Endothelial cell of umbilical vein (primary cell): ENCODE measurements around the gene GTF2IRD1. TPM values are rescaled to one million over a fixed set of nuclear protein-coding genes. Genes with fewer than 3 reads are reported as not detected.
"Not testable (repeated sequence)": the region's sequence is repeated elsewhere in the genome, so short reads cannot be mapped to it uniquely, and the experiment has no call there.

ENCODE experiments used
- BruUV-seq: library from RNA; stranded (reverse); fragments of 400-500 nt; replicated peaks from 2 replicates; lab custom pipeline; 2021; lab: Mats Ljungman, UMichigan
- CTCF ChIA-PET: fragments of 300-600, 350-600 bp; sonication (Branson Sonifier 250); formaldehyde crosslinking; loops from one replicate; lab custom pipeline; 2021; ENCODE audit warnings: antibody characterized with exemption, inconsistent platforms; lab: Charles Lee
- POLR2A ChIA-PET: fragments of 300-600, 350-600 bp; sonication (Branson Sonifier 250); formaldehyde crosslinking; loops from one replicate; lab custom pipeline; 2021; ENCODE audit warnings: antibody characterized with exemption, inconsistent platforms; lab: Charles Lee
- DNase-seq: peaks from one replicate; pipeline ENCODE4 v3.0.0-alpha.2; 2011; ENCODE audit warnings: low read depth, low spot score
- FAIRE-seq: peaks from 2 replicates; lab custom pipeline; 2011; peaks lifted over from hg19 to GRCh38; lab: Jason Lieb, UNC
- H2AFZ ChIP-seq: 2 replicates; pipeline ENCODE4 v1.6.0; 2012; ENCODE audit warnings: low read depth, low read length, control low read depth, inconsistent platforms
- H3K27ac ChIP-seq: 2 replicates; pipeline ENCODE4 v1.5.1; 2011; ENCODE audit warnings: low read depth, mild to moderate bottlenecking, control low read depth, low read length, moderate library complexity; ENCODE audit not compliant: insufficient read depth
- H3K27me3 ChIP-seq, 2 experiments: 2 replicates each; pipeline versions ENCODE4 v1.6.0 to v1.6.1; 2011; ENCODE audit warnings: low read length in 2 of 2, mixed read lengths in 1 of 2; ENCODE audit not compliant: control insufficient read depth in 2 of 2, insufficient read depth in 2 of 2
- H3K36me3 ChIP-seq, 2 experiments: 2 replicates in 1 of 2; 3 replicates in 1 of 2; pipeline ENCODE4 v1.5.1; 2011; ENCODE audit warnings: low read length in 2 of 2, mild to moderate bottlenecking in 1 of 2, moderate library complexity in 1 of 2; ENCODE audit not compliant: control insufficient read depth in 2 of 2, insufficient read depth in 2 of 2; ENCODE audit errors: extremely low read depth in 1 of 2
- H3K4me1 ChIP-seq: 3 replicates; pipeline ENCODE4 v1.5.1; 2011; ENCODE audit warnings: mild to moderate bottlenecking, low read length; ENCODE audit not compliant: control insufficient read depth, insufficient read depth; ENCODE audit errors: extremely low read depth
- H3K4me2 ChIP-seq: 2 replicates; pipeline ENCODE4 v1.6.1; 2011; ENCODE audit warnings: low read length, control low read depth, mixed read lengths; ENCODE audit not compliant: insufficient read depth
- H3K4me3 ChIP-seq, 3 experiments: fragments of 200-600 bp in 1 of 3; sonication (generic), shearing (Covaris generic) in 1 of 3; replicated peaks in 1 of 3; 2 replicates each; pipeline ENCODE4 v1.5.1; 2011 to 2016; ENCODE audit warnings: control low read depth in 3 of 3, low read length in 3 of 3, mild to moderate bottlenecking in 2 of 3, inconsistent platforms in 1 of 3, low read depth in 1 of 3, moderate library complexity in 1 of 3; ENCODE audit not compliant: insufficient read depth in 1 of 3
- H3K79me2 ChIP-seq: 2 replicates; pipeline ENCODE4 v1.6.0; 2012; ENCODE audit warnings: low read length, inconsistent platforms; ENCODE audit not compliant: control insufficient read depth, insufficient read depth
- H3K9ac ChIP-seq: replicated peaks from 2 replicates; pipeline ENCODE3; 2011; ENCODE audit warnings: low read length, control low read depth; ENCODE audit not compliant: insufficient read depth; ENCODE audit errors: extremely low read depth
- H3K9me1 ChIP-seq: replicated peaks from 3 replicates; pipeline ENCODE4 v1.6.0; 2011; ENCODE audit warnings: mild to moderate bottlenecking, low read length; ENCODE audit not compliant: control insufficient read depth, insufficient read depth; ENCODE audit errors: extremely low read depth
- H3K9me3 ChIP-seq: replicated peaks from 2 replicates; pipeline ENCODE4 v1.5.1; 2012; ENCODE audit warnings: low read length, inconsistent platforms; ENCODE audit not compliant: control insufficient read depth, insufficient read depth
- H4K20me1 ChIP-seq: replicated peaks from 2 replicates; pipeline ENCODE3; 2011; ENCODE audit warnings: mild to moderate bottlenecking, low read length; ENCODE audit not compliant: control insufficient read depth, insufficient read depth; ENCODE audit errors: extremely low read depth
- GATA2 ChIP-seq: IDR thresholded peaks from 2 replicates; pipeline ENCODE4 v1.7.0; 2011; ENCODE audit warnings: low read depth, mild to moderate bottlenecking, moderate library complexity, mixed read lengths, low read length; ENCODE audit not compliant: insufficient read length, insufficient read depth
- dilution Hi-C: fragments of 300-500 bp; cut with MboI; formaldehyde crosslinking; loops from one replicate; pipeline ENCODE4 v1.15.0; 2019; ENCODE audit warnings: low sequenced_read_pairs; ENCODE audit not compliant: extremely low pct_ligation_motif_present
- intact Hi-C: fragments of 100-400 bp; cut with micrococcal nuclease; formaldehyde crosslinking; loops from one replicate; pipeline ENCODE4 v1.10.0; 2022
- polyA plus RNA-seq, 4 experiments: library from polyadenylated mRNA; depleted of rRNA in 3 of 4; stranded (reverse) in 3 of 4; unstranded in 1 of 4; fragments of >200 nt; gene quantifications; 2 replicates each; pipeline versions ENCODE4 v1.2.1 to v1.2.3, GENCODE V29; 2011 to 2012; ENCODE audit warnings: missing spikeins in 1 of 4
- total RNA-seq: library from RNA; stranded (reverse); gene quantifications from 2 replicates; pipeline ENCODE4 v1.2.3, GENCODE V29; 2021

Gene GTF2IRD1
- total and polyA plus RNA-seq, 2 donors (not counting 3 experiments of a cell fraction or from before 2014, with no cell fraction given) = 14.2 to 24.2 TPM

DNA sequence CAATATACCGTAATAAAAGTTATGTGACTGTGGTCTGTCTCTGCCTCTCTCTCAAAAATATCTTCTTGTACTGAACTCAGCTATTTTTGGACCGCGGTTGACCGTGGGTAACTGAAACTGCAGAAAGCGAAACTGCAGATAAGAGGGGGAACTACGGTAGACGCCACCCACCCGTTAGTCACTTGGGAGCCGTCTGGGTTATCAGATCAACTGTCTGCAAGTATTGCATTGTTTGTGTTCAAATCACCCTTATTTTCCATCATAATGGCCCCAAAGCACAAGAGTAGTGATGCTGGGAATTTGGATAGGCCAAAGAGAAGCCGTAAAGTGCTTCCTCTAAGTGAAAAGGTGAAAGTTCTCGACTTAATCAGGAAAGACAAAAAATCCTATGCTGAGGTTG, 196.3 kb downstream of the GTF2IRD1 start:
- peak overlapping the region; percentile 82 for H3K4me2 ChIP-seq
- dilution Hi-C loops, H4K20me1 ChIP-seq, H3K9me3 ChIP-seq, BruUV-seq, H3K4me1 ChIP-seq, H3K36me3 ChIP-seq, H3K27me3 ChIP-seq, POLR2A ChIA-PET, H3K79me2 ChIP-seq, H3K27ac ChIP-seq, H3K9me1 ChIP-seq: not testable (repeated sequence)
- H3K4me3 ChIP-seq = peak overlapping the region in 2 of 3 experiments; percentile 17 to 49
- CTCF ChIA-PET = interaction anchor here (0.8 to 1.2 kb wide), 2 partner anchors 11 to 38 kb away, joined by 3 read pairs; no protein-coding TSS in a partner anchor
- H3K9ac ChIP-seq = peak overlapping the region; percentile 7
- peak overlapping the region; percentile 81 for H2AFZ ChIP-seq
- intact Hi-C loops = loop anchor here (10.0 kb wide), 1 partner anchor 195 kb away; the partner anchor contains the start of gene GTF2IRD1
- peak; percentile 82 for FAIRE-seq
- TF ChIP-seq GATA2 = peak; percentile 68
- peak; percentile 77 for DNase-seq

- FAIRE-seq, H3K79me2 ChIP-seq, H3K27ac ChIP-seq, H3K4me1 ChIP-seq, H3K27me3 ChIP-seq, H3K9ac ChIP-seq, H4K20me1 ChIP-seq, POLR2A ChIA-PET, DNase-seq, H3K4me3 ChIP-seq, dilution Hi-C loops, H3K9me1 ChIP-seq, H3K9me3 ChIP-seq, H3K36me3 ChIP-seq: not testable (repeated sequence)
- CTCF ChIA-PET = interaction anchor here (0.8 to 1.2 kb wide), 2 partner anchors 11 to 38 kb away, joined by 3 read pairs; no protein-coding TSS in a partner anchor
- TSS peak; percentile 45 for BruUV-seq
- intact Hi-C loops = loop anchor here (10.0 kb wide), 1 partner anchor 196 kb away; the partner anchor contains the start of gene GTF2IRD1
- Histone ChIP-seq H3K4me2 (peak overlapping the region; percentile 82), H2AFZ (peak overlapping the region; percentile 17)
These were observed 196.9 kb downstream of the GTF2IRD1 start for GRCh38 chr7:74650493-74651132.

DNA sequence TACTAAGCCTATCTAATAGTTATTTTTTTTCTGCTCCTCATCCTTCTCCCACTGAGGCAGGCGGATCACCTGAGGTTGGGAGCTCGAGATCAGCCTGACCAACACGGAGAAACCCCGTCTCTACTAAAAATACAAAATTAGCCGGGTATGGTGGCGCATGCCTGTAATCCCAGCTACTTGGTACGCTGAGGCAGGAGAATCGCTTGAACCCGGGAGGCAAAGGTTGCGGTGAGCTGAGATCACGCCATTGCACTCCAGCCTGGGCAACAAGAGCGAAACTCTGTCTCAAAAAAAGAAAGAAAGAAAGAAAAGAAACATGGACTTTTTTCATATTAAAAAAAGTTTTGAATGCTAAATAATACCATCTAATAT, 197.4 kb downstream of the GTF2IRD1 start:
- H3K36me3 ChIP-seq, H3K9me1 ChIP-seq, H3K9me3 ChIP-seq, H3K79me2 ChIP-seq, H3K4me2 ChIP-seq, H3K4me3 ChIP-seq, H4K20me1 ChIP-seq, BruUV-seq, H3K9ac ChIP-seq, CTCF ChIA-PET, H3K27ac ChIP-seq, H2AFZ ChIP-seq, H3K27me3 ChIP-seq, dilution Hi-C loops, DNase-seq, POLR2A ChIA-PET, FAIRE-seq, H3K4me1 ChIP-seq: not testable (repeated sequence)
- intact Hi-C loops = loop anchor here (10.0 kb wide), 1 partner anchor 196 kb away; the partner anchor contains the start of gene GTF2IRD1
